Peyer's patch (tissue), 4 donors: ENCODE data around the gene AGPAT2. TPM values are rescaled to one million over a fixed set of nuclear protein-coding genes. Genes with fewer than 3 reads are reported as not detected.

ENCODE experiments used
- DNase-seq, 3 donors: peaks; one replicate each; pipeline ENCODE4 v3.0.0-alpha.2; 2017 to 2019
- H3K27ac ChIP-seq, 4 donors: fragments of 200-600 bp; sonication (generic); one replicate each; pipeline ENCODE4 v1.5.1; 2016 to 2019
- H3K27me3 ChIP-seq, 2 donors: fragments of 200-600 bp; sonication (generic); one replicate each; pipeline ENCODE4 v1.5.1; 2019
- H3K36me3 ChIP-seq, 3 donors: fragments of 200-600 bp; sonication (generic); one replicate each; pipeline ENCODE4 v1.5.1; 2016 to 2019
- H3K4me1 ChIP-seq, 4 donors: fragments of 200-600 bp; sonication (generic); one replicate each; pipeline ENCODE4 v1.5.1; 2016 to 2019
- H3K4me3 ChIP-seq, 4 donors: fragments of 200-600 bp; sonication (generic); 1 replicate in 3 of 4; 2 replicates in 1 of 4; pipeline ENCODE4 v1.5.1; 2016 to 2019; ENCODE audit warnings: mild to moderate bottlenecking in 1 of 4
- H3K9me3 ChIP-seq, 4 donors: fragments of 200-600 bp; sonication (generic); one replicate each; pipeline ENCODE4 v1.5.1; 2016 to 2019; ENCODE audit warnings: mild to moderate bottlenecking in 1 of 4
- POLR2A ChIP-seq, 2 donors: fragments of 450-650 bp; IDR thresholded peaks; one replicate each; pipeline ENCODE4 v1.5.1; 2017; ENCODE audit warnings: antibody characterized with exemption in 2 of 2, mild to moderate bottlenecking in 2 of 2, moderate library complexity in 2 of 2
- total RNA-seq, 4 donors: library from RNA; depleted of rRNA; stranded (reverse); fragments of >200 nt; gene quantifications; one replicate each; pipeline ENCODE4 v1.1.0, GENCODE V29; 2016
- TF ChIP-seq, protein P1 (sequence below), 6 experiments: fragments of 450-650 bp in 4 of 6; fragments of 200-600 bp in 2 of 6; sonication (generic) in 1 of 6; IDR thresholded peaks; one replicate each; pipeline ENCODE4 v1.5.1; 2017 to 2019; ENCODE audit warnings: antibody characterized with exemption in 6 of 6, mild to moderate bottlenecking in 3 of 6, moderate library complexity in 1 of 6

Gene AGPAT2
- total RNA-seq, 4 donors from 2014 or later, result 97.4 to 802 (median 479) TPM

DNA sequence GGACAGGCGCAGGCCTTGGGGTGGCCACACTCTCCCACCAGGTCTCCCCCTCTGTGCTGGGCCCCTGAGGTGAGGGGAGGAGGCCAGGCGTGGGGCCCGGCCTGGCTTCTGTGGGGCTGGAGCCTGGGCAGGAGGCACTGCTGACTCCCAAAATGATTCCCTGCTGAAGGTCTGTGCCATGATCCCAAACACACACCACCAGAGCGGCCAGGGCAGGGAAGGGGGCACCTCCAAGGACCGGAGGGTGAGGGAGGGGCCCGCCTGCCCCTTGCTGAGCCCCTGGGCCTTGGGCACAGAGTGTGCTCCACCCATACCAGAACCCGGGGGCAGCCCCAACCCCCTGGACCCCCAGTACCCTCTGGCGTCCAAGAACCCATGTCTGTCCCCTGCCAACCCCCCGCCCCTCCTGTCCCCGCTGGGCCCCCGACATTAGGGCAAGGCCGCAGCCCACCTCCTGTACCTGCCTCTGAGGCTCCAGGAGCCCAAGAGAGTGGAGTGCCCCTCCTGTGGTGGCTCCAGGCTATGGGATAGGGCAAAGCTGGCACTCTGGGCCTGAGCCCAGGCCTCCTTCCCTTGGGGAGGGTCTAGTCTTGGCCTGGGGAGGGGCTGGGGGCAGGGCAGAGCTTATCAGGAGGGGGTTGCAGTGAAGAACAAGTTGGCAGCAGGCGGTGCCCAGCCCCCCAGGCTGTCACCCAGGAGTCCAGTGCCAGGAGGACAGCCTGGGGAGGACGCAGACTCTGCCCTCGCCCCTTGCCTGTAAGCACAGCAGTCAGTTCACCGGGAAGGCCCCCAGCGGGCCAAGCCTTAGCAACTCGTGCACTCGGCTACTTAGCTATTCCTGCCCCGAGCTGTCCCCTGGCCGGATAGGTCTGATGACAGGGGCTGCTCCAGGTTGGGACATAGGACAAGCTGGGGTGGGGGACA, 27.1 kb downstream of the AGPAT2 start:
- Histone ChIP-seq H3K4me1 (peaks cover 0 to 30% (median 12%) of the 10 kb centered on the region in 4 donors), H3K27me3 (peaks cover 0 to 8% of the 10 kb centered on the region in 2 donors), H3K36me3 (no peaks in the 10 kb centered on the region), H3K9me3 (no peaks in the 10 kb centered on the region), H3K27ac (peak overlapping the region in 3 of 4 donors; percentile 38 to 72 (median 68)), H3K4me3 (peak overlapping the region in 2 of 4 donors; percentile 14 to 24)
- TF ChIP-seq POLR2A (IDR thresholded peaks at IDR 0.05), result no peak
- TF ChIP-seq, protein P1, sequence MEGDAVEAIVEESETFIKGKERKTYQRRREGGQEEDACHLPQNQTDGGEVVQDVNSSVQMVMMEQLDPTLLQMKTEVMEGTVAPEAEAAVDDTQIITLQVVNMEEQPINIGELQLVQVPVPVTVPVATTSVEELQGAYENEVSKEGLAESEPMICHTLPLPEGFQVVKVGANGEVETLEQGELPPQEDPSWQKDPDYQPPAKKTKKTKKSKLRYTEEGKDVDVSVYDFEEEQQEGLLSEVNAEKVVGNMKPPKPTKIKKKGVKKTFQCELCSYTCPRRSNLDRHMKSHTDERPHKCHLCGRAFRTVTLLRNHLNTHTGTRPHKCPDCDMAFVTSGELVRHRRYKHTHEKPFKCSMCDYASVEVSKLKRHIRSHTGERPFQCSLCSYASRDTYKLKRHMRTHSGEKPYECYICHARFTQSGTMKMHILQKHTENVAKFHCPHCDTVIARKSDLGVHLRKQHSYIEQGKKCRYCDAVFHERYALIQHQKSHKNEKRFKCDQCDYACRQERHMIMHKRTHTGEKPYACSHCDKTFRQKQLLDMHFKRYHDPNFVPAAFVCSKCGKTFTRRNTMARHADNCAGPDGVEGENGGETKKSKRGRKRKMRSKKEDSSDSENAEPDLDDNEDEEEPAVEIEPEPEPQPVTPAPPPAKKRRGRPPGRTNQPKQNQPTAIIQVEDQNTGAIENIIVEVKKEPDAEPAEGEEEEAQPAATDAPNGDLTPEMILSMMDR (IDR thresholded peaks at IDR 0.05), result no peak
- DNase-seq, result no peak

DNA sequence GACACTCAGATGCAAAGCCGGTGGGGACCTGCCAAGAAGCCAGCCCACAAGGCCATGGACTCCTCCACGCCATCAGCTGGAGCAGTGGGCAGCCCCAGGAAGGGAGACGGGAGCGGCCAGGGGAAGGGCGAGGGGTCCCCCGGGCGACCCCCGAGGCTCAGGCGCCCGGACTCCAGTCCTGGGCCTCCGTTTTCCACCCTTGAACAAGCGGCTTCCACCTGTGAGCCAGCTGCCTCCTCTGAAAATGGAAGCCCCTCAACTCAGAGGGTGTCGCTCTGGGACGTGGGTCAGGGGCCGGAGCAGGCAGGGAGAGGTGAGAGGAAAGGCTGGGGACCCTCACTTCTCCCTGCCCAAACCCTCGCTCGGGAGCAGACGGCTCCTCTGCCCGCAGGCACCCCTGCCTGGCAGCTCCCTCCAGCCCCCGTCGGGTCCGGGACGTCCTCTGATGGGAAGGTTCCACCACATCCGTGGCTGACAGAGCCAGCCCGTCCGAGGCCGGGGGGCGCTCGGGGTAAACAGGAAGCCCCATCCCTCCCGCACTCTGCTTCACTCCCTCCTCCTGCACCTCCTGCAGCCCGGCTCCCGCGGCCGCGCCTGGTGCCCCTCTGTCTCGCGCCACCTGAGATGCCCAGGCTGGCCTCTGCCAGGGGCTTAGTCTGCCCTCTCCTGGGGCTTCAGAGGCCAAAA, 28.3 kb downstream of the AGPAT2 start:
- peak overlapping the region in 2 of 4 donors; percentile 24 to 27 for H3K4me3 ChIP-seq
- peaks cover 0 to 8% of the 10 kb centered on the region in 2 donors for H3K27me3 ChIP-seq
- peak overlapping the region in 3 of 4 donors; percentile 38 to 72 (median 68) for H3K27ac ChIP-seq
- H3K36me3 ChIP-seq, result no peaks in the 10 kb centered on the region
- peak in 1 of 3 donors; percentile 29 for DNase-seq
- TF ChIP-seq, protein P1 (IDR thresholded peaks at IDR 0.05), result no peak
- no peak for TF ChIP-seq POLR2A (IDR thresholded peaks at IDR 0.05)
- H3K9me3 ChIP-seq, result no peaks in the 10 kb centered on the region
- peaks cover 0 to 27% (median 9%) of the 10 kb centered on the region in 4 donors for H3K4me1 ChIP-seq

DNA sequence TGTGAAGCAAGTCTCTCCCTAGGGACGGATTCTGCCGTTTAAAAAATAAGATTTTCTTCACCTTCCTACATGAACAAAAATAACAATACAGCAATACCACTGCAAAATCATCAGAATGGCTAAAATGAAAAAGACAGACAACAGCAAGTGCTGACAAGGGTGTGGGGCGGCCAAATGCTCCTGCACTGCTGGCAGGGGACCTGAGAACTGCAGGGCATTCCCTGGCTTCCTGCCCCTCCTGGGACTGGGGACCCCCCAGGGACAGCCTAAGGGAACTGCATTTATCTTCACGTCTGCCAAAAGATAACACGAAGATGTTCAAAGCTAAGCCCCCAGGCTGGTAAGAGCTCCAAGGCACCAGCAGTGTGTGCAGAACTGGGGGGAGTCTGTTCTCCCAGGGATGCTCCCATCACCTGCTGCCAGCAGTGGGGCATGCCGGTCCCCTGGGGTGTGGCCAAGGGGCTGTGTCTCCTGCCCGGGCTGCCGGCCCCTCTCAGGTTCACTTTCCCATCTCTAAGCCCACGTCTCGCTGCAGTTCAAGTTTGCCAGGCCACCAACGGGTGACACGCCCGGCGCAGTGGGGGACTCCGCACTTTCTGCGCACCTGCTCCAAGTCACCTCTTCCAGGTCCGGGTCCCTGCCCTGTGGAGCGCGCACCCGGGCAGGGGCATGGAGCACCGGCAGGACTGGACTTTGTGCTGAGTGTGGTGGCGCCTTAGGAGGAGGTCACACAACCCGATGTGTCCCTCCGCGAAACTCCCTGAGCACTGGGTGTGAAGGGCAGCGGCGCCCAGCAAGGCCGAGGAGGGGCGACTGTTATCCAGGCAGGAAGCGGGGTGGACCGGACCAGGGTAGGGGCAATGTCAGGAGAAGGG, 29.0 kb downstream of the AGPAT2 start:
- Histone ChIP-seq H3K9me3 (no peaks in the 10 kb centered on the region), H3K4me1 (peaks cover 0 to 27% (median 9%) of the 10 kb centered on the region in 4 donors), H3K27ac (peak overlapping the region in 3 of 4 donors; percentile 17 to 72 (median 68)), H3K4me3 (peak overlapping the region in 2 of 4 donors; percentile 24 to 27), H3K27me3 (peaks cover 0 to 8% of the 10 kb centered on the region in 2 donors), H3K36me3 (no peaks in the 10 kb centered on the region)
- no peak for TF ChIP-seq POLR2A (IDR thresholded peaks at IDR 0.05)
- TF ChIP-seq, protein P1 (IDR thresholded peaks at IDR 0.05), result no peak
- peak in 2 of 3 donors; percentile 76 to 81 for DNase-seq

DNA sequence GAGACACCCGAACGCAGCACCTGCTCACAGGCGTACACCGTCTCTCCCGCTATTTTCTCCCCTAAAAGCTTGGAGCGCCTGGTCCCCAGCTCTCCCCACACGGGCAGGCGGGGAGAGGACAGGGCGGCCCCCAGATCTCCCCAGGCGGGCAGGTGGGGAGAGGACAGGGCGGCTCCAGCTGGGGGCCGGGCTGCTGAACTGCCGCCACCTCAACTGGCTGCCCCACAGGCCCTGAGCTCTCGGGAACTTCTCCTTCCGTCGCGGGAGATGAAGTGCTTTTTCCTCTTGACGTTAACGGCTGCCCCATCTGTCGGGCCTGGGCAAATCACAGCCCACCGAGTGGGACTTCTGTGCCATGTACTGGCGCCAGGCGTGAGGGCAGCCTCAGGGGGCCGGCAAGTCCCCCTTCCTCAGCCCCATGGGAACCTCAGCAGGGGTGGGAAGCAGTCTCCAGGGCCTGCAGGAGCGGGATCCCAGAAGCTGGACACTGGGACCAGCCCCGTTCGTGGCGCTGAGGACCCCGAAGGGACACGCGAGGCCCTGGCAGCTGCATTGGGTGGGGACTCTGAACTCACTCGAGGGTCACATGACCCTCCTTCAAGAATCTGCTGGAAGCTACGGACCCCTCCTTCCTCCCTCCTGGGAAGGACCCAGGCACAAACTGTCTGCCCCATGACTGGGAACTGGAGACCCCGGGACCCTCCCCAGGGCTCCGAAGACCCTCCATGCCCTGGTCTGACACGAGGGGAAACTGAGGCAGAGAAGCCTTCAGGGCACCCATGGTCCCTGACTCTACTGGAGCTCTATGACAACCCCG, 30.3 kb downstream of the AGPAT2 start:
- peak overlapping the region; percentile 31 to 72 (median 38) for H3K27ac ChIP-seq
- peaks cover 0 to 8% of the 10 kb centered on the region in 2 donors for H3K27me3 ChIP-seq
- TF ChIP-seq, protein P1 (IDR thresholded peaks at IDR 0.05), result no peak
- no peak for TF ChIP-seq POLR2A (IDR thresholded peaks at IDR 0.05)
- DNase-seq, result no peak
- no peaks in the 10 kb centered on the region for H3K36me3 ChIP-seq
- no peak overlapping the region for H3K4me3 ChIP-seq
- H3K4me1 ChIP-seq, result peaks cover 0 to 27% (median 9%) of the 10 kb centered on the region in 4 donors
- no peaks in the 10 kb centered on the region for H3K9me3 ChIP-seq
